GM18505 (cell line): ENCODE results near the gene LEMD2.

Experiments
- ATAC-seq: cut with Tn5 transposase; IDR thresholded peaks from one replicate; pipeline ENCODE4 v1.9.1; 2021; ENCODE audit not compliant: unreplicated experiment
- POLR2A ChIP-seq: IDR thresholded peaks from 4 replicates; pipeline ENCODE4 v1.6.1; 2011; ENCODE audit warnings: borderline replicate concordance; ENCODE audit not compliant: insufficient read depth, insufficient read length; ENCODE audit errors: extremely low read depth

The LEMD2 gene

GRCh38 chr6:33826537-33826936 lies 37.6 kb upstream of the LEMD2 start:
- no peak for TF ChIP-seq POLR2A
- ATAC-seq = no peak

GRCh38 chr6:33824461-33825154 lies 35.7 kb upstream of the LEMD2 start:
- no peak for ATAC-seq
- no peak for TF ChIP-seq POLR2A

GRCh38 chr6:33823806-33824205 lies 34.9 kb upstream of the LEMD2 start:
- TF ChIP-seq POLR2A = no peak
- ATAC-seq = no peak

- ATAC-seq = no peak
- no peak for TF ChIP-seq POLR2A
Observed at GRCh38 chr6:33822575-33823395, 33.9 kb upstream of the LEMD2 start.

- ATAC-seq = no peak
- TF ChIP-seq POLR2A = no peak
Observed at GRCh38 chr6:33820784-33821520, 32.0 kb upstream of the LEMD2 start.

GRCh38 chr6:33820243-33820642 lies 31.3 kb upstream of the LEMD2 start:
- no peak for ATAC-seq
- no peak for TF ChIP-seq POLR2A

- TF ChIP-seq POLR2A = no peak
- ATAC-seq = no peak
Observed at GRCh38 chr6:33819021-33819420, 30.1 kb upstream of the LEMD2 start.

- no peak for TF ChIP-seq POLR2A
- no peak for ATAC-seq
Observed at GRCh38 chr6:33818293-33818692, 29.4 kb upstream of the LEMD2 start.

GRCh38 chr6:33817489-33817888 lies 28.6 kb upstream of the LEMD2 start:
- ATAC-seq = no peak
- TF ChIP-seq POLR2A = no peak

GRCh38 chr6:33816911-33817310 lies 28.0 kb upstream of the LEMD2 start:
- ATAC-seq = no peak
- no peak for TF ChIP-seq POLR2A

- no peak for ATAC-seq
- no peak for TF ChIP-seq POLR2A
Observed at GRCh38 chr6:33815854-33816253, 26.9 kb upstream of the LEMD2 start.

- no peak for ATAC-seq
- no peak for TF ChIP-seq POLR2A
Observed at GRCh38 chr6:33813990-33814985, 25.4 kb upstream of the LEMD2 start.
